A549 treated with CORT108297 at 1 μM for 4 hours (cell line): ENCODE data around the gene TRUB2. TPM values are rescaled to one million over a fixed set of nuclear protein-coding genes. Genes with fewer than 3 reads are reported as not detected.

Experiments
- total RNA-seq: library from RNA; stranded (reverse); fragments of 200-300 nt; extraction: Qiagen RNA extraction; gene quantifications from 5 replicates; pipeline ENCODE4 v1.2.3, GENCODE V29; 2022

The TRUB2 gene, protein sequence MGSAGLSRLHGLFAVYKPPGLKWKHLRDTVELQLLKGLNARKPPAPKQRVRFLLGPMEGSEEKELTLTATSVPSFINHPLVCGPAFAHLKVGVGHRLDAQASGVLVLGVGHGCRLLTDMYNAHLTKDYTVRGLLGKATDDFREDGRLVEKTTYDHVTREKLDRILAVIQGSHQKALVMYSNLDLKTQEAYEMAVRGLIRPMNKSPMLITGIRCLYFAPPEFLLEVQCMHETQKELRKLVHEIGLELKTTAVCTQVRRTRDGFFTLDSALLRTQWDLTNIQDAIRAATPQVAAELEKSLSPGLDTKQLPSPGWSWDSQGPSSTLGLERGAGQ
- 40.0 to 56.0 TPM (median 51.8 TPM) in 5 replicates for total RNA-seq

DNA sequence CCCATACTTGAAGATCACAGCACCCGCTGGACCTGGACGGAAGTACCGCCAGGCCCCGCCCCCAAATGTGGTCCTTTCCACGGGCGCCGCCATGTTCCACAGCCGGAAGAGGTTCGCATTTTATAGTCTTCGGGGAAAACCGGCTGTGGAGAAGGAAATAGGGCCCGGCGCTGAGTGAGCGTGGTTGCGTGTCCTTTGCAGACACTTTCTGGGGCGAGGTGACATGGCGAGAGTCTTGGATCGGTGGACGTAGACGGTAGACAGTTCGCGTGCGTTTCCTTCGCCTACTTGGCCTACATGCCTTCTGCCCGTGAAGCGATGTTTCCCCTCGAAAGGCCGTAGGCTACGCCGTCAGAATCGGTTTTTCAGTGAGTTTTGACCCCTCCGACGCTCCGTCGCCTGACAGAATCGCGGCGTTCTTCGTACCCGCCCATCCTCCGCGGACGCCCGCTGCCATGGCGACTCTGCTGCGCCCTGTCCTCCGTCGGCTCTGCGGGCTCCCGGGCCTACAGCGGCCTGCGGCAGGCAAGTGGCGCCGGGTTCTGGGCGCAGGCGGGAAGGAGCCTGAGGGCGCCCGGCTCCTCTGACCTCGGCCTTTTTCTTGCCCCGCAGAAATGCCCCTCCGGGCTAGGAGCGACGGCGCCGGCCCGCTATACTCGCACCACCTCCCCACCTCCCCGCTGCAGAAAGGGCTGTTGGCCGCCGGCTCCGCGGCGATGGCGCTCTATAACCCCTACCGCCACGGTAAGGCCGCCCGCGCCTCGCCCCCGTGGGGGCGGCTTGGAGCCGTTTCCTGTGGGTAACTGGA is at the start of gene TRUB2, which contains the start of gene COQ4:
Gene TRUB2 (minus strand): TSS at position 44 of the 808 bp plus-strand sequence. CDS start 39 bp downstream, at position 5.
Gene COQ4 (plus strand): TSS at position 436 of the 808 bp plus-strand sequence. CDS start 20 bp downstream, at position 456.

DNA sequence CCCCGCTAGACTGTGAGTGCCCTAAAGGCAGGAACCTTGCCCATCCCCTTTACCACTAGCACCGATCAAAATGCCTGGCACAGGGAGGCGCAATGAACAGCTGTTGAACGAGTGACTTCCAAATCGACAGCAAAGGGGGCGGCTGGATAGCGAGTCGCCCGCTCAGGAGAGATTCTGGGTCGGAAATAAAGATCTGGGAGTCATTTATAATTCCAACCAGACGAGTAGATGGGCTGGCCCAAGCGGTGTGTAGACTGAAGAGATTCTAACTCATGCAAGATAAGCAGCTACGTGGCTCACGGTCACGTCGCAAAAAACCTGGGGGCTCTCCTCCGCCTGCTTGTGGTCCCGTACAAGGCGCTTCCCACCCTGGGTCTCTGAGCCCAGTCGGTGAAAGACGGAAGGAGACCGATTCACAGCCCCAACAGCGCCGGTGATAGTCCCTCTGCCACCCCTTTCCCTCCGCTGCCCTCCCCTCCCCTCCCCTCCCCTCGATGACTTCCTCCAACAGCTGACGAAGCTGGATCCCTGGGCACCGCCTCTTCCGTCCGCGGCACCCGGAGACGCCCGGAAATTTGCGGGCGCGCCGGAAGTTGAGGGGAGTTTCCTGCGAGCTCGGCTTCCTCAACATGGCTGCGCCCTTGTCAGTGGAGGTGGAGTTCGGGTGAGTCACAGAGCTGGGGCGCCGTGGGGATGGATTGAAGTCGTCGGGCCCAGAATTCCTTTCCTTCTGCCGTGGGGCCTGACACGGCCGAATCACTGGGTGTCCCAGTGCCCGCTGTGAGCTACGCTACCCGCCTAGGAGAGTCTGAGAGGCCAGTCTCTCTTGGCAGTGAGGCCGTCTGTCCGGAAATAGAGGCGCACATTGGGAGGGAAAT is 48.7 kb upstream of the TRUB2 start, which contains the start of gene URM1:
Gene URM1 (plus strand): TSS at position 623 of the 878 bp plus-strand sequence. CDS start 7 bp downstream, at position 630.

DNA sequence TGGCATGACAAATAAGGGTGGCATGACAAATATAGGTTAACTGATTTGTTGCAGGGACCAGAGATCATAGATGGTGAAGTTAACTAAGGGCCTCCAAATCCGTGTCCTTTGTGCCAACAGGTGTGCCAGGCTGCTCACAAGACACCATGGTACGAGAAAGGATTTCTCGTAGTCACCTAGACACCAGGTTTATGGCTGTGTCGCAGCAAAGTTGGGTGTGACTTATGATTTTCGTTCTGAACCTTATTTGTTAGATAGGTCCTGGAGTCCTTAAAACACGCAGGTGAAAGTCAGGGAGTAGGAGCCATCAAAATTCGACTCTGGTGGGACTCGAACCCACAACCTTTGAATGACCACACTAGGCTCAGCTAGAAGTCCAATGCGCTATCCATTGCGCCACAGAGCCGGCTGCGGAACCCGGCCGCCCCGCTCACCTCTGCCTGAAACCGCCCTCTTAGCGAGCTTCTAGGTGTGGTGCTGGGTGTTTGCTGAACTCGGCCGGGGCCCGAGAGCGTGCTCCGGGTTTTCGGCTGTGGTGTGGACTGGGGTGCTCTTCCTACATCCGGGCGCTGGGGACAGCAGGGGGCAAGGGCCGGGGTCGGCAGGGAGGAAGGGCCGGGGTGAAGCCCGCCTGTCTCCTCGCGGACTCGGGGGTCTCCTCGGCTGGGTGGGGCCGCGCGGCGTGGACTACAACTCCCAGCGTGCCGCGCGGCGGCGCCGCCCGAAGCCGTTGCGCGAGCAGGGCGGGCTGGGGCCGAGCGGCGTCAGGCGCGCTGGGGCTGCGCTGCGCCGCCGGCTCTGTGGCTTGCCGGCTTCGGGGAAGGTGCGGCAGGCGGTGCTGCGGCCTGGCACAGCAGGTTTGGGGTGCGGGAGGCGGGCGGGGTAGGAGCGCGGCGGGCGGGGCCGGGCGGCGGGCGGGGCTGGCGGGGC is 17.8 kb upstream of the TRUB2 start, which contains the start of gene SLC27A4:
Gene SLC27A4 (plus strand): TSS at position 767 of the 930 bp plus-strand sequence. CDS start 2,606 bp downstream, outside the sequence.

DNA sequence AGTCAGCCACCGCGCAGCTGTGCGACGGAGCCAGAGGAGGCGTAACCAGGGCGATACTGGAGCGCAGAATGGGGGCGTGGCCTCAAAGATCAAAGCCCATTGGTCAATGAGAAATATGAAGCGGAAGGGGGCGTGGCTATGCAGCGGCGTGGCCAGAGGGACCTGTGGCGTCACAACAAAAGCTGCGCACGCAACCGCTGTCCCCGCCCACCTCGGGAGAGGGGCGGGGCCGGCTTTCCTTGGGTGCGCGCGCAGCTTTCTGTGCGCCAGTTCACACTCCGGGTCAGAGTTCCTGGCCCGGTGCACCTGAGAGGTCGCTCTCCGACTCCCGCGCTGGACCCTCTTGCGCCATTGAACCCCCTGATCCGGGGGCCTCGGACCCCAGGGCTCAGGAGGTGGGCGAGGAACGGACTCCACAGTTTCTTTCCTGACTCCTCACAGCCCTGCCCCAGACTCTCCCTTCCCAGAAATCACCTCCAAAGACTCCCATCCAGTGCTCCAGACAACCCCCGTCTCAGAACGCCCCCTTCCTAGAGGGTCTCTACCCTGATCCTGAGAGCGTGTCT is 46.2 kb downstream of the TRUB2 start, which contains the start of gene SWI5:
Gene SWI5 (plus strand): TSS at position 269 of the 566 bp plus-strand sequence.

DNA sequence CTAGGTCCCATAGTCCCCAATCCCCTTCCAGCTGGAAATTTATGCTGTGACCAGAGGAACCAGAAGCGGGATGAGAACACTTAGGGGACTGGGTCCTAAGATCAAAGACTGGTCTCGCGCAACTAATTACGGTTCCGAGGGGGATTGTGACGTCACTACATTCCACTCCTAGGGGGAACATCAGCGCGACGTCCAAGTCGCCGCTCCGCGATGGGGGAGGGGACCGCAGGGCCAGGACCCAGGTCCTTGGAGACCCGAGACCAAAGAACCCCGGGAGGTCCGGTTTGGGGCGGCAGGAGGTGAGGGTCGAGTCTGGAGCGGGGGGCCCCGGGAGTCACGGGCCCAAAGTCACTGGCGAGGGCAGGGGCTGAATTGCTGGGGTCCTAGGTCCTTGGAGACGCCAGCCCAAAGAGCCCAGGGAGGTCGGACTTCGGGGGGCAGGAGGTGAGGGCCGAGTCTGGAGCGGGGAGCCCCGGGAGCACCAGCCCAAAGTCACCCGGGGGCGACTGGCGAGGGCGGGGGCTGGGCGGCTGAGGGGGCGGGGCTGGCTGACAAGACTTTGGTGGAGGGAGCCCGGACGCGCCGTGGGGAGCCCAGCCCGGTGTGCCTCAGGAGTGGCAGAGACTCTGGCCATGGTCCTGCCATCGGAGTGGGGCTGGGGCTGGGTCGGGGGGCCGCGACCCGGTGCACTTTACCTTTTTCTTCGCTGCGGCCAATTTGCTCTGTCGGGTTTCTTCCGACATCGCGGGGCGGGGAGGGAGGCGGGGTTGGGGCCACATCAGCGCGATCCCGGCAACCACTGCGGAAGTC is 46.8 kb downstream of the TRUB2 start, which contains the start of gene GOLGA2:
Gene GOLGA2 (minus strand): TSS at position 810 of the 810 bp plus-strand sequence. CDS start 31 bp downstream, at position 779.

Other genes with a start within 250 kb of the TRUB2 start
- 76.5 to 104 TPM (median 94.8 TPM) in 5 replicates for gene PTGES2, start 194.7 kb downstream of the TRUB2 start, total RNA-seq
- 2.8 to 6.5 TPM (median 3.4 TPM) in 5 replicates for gene LCN2, start 173.0 kb downstream of the TRUB2 start, total RNA-seq
- 41.2 to 69.2 TPM (median 66.0 TPM) in 5 replicates for gene BBLN, start 162.2 kb downstream of the TRUB2 start, total RNA-seq
- gene CIZ1, start 130.9 kb downstream of the TRUB2 start, total RNA-seq, result 75.2 to 92.1 TPM (median 88.1 TPM) in 5 replicates
- gene DNM1, start 119.1 kb downstream of the TRUB2 start, total RNA-seq, result 78.2 to 96.1 TPM (median 86.9 TPM) in 5 replicates
- 38.8 to 54.8 TPM (median 46.5 TPM) in 5 replicates for gene GOLGA2, start 46.4 kb downstream of the TRUB2 start, total RNA-seq
- 41.5 to 51.4 TPM (median 46.9 TPM) in 5 replicates for gene SWI5, start 46.2 kb downstream of the TRUB2 start, total RNA-seq
- 47.6 to 64.3 TPM (median 63.2 TPM) in 5 replicates for gene COQ4, start 392 bp upstream of the TRUB2 start, total RNA-seq
- 38.8 to 52.9 TPM (median 48.0 TPM) in 5 replicates for gene SLC27A4, start 18.1 kb upstream of the TRUB2 start, total RNA-seq
- 65.5 to 89.4 TPM (median 85.3 TPM) in 5 replicates for gene URM1, start 48.9 kb upstream of the TRUB2 start, total RNA-seq
- 32.0 to 43.1 TPM (median 38.8 TPM) in 5 replicates for gene CERCAM, start 98.4 kb upstream of the TRUB2 start, total RNA-seq
- gene ODF2, start 133.6 kb upstream of the TRUB2 start, total RNA-seq, result 26.0 to 31.1 TPM (median 28.6 TPM) in 5 replicates
- gene GLE1, start 182.3 kb upstream of the TRUB2 start, total RNA-seq, result 28.7 to 31.7 TPM (median 30.8 TPM) in 5 replicates
- 142 to 153 TPM (median 151 TPM) in 5 replicates for gene SPTAN1, start 230.1 kb upstream of the TRUB2 start, total RNA-seq